ENCODE measurements around the gene KCNQ1OT1.

The KCNQ1OT1 gene

DNA sequence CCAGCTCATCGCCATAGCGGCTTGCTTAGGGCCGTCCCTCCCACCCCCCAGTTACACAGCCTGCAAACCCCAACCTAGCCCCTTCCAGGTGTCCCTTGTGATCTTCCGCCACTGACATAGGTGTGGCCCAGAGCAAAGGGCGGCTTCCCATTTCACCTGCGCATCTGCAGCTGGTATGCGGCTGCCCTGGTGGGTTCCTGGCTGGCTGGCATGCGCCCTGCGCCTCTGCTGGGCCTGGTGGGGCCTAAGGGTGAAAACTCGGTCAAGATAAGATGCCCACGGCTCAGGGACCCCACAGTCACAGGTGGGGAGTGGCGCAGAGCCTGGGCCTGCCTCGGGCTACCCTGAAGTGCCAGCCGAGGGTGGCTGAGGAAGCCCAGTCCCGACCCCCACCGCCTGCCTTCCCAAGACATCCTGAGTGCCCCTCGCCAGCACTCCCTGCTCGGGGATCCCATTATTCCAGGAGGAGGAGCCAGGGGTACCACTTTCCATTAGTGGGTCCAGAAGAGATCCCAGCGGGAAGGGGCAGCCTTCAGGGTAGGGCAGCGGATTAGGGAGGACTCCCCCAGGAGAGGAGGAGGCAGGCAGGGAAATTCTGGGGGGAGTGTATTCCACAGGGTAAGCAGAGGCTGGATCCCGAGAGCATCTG, 36.9 kb upstream of the KCNQ1OT1 start:
- DNase-seq = no peak

DNA sequence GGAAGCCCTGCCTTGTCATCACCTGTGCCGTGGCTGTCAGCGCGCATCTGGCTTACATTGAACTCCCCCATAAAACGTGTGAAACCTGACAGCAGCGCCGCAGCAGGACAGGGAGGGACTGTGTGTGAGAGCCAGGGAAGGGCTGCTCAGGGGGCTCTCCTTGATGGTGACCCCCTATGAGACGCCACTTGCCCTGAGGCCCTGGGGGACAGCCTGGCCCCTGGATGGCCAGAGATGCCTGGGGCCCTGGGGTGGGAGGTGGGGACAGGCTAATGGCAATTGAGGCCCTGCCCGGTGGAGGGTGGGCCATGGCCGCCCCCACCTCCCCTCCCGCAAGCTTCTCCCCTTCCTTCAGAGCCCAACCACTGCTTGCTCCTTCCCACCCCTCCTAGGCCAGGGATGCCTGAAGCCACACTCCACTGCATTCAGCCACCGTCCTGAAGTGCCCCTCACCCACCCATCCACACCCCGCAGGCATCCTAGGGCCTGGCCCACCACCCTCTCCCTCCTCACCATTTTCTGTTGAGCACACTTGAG, 35.3 kb upstream of the KCNQ1OT1 start:
- DNase-seq = no peak

DNA sequence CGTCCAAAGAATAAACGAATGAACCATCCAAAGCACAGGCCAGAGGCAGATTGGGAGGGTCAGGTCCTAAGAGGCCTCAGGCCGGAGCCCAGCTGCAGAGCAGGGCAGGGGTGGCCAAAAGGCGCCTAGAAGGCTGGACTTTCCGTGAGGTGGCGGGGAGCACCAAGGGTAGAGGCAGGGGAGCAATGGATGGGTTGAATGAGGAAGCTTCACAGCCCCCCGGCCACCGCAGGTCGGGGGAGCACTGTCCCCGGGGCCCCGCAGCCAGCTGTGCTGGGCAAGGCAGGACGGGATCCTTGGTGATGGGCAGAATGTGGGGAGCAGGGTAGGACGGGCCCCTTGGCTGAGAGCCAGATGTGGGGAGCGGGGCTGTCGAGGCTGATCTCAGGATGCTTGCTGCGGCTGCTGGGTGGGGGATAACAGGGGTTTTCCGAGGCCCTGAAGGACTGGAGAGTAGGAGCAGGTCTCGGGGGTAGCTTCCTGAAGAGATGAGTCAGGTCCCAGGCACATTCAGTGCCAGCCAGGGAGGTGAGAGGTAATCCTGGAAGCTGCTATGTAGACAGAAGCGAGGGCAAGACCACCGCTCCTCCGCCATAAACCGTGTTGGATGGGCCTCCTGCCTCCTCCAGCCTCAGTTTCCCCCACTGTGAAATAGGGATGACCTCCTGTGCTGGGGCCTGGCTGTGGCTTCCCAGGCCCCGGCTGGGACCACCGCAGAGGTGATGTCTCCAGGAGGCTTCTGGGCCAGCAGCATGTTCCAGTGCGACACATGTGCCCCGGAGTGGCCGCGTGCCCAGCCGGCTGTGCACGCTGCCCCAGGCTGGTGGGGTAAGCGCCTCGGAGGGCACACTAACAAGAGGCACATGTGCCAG, 34.6 kb upstream of the KCNQ1OT1 start:
- no peak for DNase-seq

DNA sequence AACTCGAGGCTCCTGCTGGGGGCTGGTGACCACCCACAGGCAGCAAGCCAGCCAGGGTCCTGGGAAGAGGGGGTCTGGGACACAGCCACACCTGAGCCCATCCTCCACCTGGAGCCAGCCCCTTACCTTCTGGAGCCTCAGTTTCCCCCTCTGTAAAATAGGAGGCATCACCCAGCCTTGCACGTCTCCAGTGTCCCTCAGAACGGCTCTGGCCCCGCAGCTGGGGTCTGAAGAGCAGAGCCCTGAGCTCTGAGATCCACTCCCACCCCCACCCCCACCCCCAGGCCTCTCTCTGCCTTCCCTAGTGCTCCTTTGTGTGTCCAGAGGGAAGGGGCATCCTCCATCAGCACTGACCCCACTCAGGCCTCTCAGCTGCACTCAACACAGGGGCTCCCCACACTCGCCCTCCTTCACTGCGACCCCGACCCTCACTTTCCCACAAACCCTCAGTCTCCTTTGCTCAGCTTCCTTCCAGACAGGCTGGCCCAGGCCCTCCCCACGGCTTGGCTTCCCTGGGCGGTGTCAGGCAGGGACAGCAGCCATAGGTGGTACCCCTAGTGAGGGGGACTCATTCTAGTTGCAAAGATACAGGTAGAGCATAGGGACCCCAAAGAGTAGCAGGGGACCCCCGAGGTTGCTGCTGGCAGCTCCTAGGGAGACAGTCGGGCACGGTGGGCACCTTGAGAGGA, 33.3 kb upstream of the KCNQ1OT1 start:
- DNase-seq = no peak

DNA sequence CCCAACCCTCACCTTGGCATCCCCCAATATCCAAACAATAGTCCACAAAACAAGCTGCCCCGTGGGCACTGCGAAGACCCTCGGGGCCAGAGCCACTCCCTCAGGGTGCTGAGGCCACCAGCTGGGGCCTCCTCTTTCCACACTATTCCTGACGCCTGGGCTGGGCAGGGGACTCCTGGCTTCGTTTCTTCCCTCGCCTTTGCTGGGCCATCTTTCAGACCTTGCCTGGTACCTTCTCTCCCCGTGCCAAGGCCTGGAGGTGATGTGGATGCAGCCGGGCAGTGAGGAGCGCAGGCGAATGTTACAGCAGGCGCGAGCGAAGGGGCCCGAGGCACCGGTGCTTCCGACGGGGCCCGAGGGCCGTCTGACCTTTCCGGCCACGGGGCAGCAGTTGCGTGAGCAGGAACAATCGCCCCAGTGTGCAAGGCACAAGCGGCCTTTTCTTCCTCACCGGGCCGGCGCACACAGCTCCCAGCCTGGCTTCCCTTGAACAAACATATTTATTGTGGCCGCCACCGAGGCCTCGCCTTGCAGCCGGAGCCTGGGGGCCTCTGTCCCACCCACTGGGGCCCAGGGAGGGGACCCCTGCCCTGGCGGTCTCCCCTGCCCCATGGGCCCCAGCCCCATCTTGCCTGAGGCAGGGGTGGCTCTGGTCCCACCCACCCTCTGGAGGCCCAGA, 32.6 kb upstream of the KCNQ1OT1 start:
- no peak for DNase-seq

DNA sequence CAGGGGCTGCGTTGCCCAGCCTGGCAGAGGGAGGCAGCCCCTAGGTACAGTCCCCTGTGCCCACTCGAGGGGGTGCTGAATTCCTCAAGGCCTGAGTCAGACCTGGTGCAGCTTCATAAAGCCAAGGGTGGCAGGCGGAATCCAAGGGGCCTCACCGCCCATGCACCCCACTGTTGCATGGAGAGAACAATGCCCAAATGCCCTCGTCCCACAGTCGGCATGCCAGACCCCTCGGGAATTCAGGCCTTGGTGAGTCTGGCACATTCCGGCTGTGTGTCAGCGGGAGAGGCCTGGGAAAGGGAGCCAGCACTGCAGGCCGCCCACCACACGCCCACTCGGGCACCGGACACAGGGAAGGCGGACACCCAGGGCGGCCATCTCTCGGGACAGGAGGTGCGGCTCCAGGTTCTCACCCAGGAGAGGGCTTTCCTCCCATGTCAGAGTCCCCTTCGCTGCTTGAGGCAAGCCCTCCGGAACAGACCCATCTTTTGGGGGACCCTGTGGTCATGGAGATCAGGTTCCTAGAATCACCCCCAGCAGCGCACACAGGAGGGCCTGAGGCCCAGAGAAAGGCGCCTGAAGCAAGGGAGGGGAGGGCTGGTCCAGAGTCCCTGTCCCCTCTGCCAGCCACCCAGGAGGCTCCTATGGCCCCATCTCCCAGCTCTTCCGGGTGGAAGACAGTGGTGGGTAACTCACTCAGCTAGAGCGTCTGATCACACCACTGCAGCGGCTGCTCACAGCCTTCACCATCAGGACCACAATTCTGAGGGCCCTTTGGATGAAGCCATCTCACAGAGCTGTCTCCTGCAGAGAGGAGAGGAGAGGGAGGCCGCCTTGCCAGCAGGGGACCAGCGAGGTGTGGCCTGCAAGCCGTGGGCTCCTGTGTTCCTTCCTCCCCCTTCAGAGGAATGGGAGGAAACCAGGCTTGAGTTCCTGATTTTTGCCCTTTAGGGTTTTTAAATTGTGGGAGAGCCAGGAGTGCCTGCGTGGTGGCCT, 31.6 kb upstream of the KCNQ1OT1 start:
- no peak for DNase-seq

DNA sequence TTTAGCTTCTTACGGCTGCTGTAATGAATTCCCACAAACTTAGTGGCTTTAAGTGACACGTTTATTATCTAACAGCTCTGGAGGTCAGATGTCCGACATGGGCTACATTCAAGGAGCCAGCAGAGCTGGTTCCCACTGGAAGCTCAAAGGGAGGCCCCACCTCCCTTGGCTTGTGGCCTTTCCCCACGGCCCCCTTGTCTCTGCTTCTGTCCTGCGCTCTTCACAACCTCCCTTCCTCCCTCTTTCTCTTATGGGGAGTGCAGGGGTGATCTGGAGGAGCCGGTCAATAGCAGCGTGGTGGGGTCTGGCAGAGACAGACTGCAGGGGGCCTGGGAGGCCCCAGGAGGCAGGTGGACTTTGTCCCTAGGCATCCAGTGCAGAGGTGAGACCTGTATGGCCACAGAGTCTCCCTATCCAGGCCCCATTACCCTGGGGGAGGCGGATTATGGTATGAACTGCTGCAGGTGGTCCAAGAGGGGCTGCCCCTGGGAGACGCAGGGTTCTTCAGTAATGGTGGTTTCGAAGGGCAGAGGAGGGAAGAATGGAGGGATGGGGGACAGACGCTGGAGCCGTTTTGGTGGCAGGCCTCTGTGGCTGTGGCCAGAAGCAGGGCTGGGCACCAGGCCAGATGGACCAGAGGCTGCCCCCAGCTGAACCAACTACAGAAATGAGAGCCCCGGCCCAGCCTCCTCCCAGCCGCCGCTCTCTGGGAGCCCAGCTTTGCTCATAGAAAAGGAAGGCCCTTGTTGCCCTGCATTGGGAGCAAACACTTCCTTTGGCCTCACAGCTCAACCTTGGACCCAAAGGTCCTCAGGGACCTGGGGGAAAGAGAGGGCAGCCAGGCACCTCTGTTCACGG, 30.7 kb upstream of the KCNQ1OT1 start:
- DNase-seq = no peak

DNA sequence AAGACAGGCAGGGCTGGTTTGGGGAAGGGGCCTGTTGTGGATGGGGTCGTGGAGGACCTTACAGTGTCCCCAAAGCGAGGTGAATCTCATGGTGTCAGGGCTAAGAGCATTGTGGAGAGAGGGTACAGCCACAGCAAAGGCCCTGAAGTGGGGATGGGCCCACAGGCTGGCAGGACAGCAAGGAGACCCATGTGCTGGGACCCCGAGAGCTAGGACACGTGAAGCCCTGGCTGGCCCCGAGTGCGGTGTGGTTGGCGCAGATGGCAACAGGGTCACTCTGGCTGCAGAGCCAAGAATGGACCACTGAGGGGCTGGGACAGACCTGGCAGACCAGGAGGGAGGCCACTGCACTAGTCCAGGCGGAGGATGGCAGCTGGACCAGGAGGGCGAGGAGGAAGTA, 30.0 kb upstream of the KCNQ1OT1 start:
- no peak for DNase-seq

DNA sequence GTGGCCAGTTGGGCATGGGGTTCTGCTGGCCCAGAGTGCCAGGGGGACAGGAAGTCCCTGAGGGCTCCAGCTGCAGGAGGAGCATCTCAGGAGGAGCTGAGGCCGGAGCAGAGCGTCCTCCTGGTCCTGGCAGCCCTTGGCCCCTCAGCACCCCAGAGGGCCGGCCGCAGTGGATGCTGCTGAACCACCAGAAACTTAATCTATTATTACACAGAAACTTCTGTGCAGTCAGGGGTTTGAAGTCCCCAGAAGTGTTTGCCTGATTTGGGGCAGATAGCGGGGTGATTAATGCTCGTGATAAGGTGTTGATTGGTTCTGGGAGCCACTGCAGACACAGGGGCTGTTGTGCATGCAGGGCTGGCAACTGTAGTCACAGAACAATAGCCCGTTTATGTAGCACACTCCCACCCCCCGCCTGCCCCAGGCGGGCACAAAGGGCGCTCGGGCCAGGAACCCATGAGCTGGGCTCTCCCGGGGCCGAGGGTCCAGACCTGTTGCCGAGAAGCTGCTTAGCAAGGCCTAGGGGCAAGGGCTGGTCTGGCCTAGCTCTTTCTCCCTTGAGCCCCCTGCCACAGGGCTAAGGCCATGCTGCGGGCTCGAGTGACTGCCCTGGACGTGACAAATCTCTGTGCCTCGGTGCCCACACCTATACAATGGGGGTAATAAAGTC, 29.0 kb upstream of the KCNQ1OT1 start:
- no peak for DNase-seq

DNA sequence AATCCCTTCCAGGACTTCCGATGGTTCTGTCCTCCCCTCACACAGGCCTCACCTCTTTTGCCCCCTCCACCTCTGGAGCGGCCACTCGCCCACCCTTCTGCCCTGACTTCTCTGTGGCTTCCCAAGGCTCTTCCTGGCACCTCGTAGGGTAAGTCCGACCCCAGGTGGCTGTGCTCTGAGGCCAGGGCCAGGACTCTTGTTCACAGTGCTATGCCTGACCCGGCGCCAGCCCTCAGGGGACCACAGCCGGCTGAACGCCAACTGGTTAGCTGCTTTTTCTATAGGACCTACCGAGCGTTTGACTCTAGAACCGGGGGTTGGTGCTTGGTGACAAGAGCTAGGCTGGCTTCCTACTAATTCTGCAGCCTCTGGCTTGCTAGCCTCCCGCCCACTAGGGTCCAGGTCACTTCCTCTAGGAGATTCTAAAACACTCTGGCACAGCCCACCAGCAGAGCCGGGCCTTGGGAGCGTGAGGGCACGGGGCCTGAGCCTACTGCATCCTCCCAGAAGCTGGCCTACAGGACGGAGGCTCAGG, 28.4 kb upstream of the KCNQ1OT1 start:
- no peak for DNase-seq

DNA sequence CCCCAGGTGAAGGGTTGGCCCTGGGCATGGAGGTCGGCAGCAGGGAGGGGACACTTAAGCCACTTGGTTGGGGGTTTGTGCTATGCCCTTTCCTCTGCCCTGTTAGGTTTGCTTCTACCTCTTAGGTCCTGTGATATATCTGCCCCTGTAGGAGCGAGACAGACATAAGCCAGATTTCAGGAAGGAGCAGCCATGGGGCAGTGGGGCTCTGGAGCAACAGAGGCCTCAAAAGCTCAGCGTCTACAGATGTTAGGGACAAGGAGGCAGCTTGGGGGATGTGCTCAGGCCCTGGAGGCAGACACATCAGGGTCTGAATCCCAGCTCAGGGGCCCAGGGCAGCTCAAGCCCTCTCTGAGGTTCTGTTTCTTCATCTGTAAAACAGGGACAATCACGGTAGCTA, 27.2 kb upstream of the KCNQ1OT1 start:
- DNase-seq = no peak

DNA sequence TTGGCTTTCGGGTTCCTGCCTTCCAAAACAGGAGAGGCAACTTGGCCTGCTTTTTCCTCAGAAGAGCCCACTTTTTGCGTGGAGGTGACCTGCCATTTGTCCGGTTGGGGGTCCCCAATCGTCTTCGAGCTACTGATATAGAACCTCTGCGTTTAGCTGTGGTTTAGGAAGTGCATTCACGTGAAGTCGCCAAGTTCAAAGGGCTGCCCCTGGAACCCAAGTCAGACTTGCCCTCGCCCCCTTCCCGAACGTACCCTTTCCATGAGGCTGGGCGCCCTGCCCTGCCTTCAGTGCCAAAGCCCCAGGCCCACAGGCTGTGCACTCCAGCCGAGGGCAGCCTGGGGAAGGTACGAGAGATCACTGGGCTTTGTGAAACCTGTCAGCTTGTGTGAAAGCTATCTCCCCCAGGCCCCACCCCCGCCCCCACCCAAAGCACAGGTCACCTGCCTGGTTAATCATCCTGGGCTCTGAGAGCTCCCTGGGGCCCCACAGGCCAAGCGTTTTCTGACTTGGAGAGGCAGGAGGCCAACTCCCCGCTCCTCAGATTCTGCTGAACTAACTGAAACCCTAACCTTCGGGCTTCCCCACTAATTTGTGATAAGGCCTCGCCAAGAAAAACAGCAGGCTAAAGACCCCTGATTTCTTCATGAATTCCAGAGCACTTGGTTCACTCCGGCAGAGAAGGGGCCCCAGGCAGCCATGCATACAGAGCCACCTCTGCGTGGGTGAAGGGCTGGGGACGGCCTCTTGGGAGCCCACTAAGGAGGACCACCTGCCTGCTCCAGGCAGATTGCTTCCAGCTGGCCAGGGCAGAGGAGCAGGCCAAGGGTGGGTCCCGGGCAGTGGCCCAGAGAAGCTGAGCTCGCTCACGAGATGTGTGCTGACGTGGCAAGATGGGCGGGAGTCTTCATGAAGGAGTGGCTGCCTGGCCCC, 25.8 kb upstream of the KCNQ1OT1 start:
- no peak for DNase-seq

DNA sequence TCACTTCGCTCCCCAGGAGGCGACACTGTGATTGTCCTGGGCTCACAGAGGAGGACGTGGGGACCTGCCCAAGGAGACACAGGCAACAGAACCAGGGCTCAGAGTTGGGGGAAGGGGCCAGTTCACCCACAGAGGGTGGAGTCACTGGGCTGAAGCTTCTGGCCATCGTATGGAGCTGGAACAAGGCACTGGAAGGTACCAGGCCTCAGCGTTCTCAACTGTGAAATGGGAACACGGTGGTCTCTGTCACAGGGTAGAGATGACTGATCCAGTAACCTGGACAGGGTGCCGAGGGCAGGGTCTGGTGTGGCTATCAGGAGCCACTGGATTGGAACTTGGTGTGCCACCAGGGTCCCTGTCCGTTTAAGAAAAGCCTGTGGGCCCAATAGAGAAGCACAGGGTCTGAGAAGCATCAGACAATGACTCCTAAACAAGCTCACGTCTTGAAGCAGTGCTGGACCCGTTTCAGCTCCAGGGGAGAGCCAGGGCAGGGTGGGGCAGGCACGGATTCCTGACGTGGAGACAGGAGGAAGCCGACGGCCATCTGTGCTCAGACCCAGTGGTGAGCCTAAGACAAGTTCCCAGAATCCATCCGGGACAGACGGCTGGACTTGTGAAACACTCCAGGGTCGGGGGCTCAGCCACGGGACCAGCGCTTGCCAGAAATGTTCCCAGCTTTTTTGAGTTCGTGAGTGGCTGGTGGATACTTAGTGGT, 25.0 kb upstream of the KCNQ1OT1 start:
- DNase-seq = no peak

DNA sequence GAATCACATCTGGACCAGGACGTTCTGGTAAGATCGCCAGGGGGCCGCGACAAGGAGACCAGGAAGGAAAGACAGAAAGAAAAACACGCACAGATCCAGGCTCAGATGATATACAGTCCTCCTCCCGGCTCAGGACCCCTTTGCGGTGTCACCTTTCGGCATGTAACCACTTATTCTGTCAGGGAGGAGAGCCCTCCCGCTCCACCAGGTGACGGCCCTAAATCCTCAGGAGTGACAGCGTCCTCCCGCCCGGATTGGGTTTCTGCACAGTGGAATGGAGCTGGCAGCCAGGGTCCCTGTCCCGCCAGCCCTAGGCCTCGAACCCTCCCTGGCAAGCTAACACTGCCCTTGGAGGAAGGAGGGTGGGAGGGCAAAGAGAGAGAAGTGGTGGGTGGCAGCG, 24.3 kb upstream of the KCNQ1OT1 start:
- DNase-seq = no peak

DNA sequence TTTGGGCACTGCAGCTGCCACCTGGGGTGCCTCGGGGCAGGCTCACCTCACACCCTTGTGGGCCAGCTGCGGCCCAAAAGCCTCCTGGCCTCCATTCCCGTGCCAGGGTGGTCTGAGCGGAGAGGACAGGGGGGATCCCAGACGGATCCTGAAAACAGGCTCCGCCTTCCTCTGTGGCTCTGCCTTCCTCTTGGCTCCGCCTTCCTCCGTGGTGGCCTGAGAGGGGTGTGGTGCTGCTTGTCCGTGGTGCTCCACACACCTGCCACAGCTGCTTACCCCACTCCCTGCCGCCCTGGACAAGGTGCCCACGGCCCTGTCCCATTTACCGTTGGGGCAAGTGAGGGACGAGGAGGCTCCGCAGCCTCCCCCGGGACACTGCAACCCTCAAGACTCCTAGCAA, 23.2 kb upstream of the KCNQ1OT1 start:
- no peak for DNase-seq

DNA sequence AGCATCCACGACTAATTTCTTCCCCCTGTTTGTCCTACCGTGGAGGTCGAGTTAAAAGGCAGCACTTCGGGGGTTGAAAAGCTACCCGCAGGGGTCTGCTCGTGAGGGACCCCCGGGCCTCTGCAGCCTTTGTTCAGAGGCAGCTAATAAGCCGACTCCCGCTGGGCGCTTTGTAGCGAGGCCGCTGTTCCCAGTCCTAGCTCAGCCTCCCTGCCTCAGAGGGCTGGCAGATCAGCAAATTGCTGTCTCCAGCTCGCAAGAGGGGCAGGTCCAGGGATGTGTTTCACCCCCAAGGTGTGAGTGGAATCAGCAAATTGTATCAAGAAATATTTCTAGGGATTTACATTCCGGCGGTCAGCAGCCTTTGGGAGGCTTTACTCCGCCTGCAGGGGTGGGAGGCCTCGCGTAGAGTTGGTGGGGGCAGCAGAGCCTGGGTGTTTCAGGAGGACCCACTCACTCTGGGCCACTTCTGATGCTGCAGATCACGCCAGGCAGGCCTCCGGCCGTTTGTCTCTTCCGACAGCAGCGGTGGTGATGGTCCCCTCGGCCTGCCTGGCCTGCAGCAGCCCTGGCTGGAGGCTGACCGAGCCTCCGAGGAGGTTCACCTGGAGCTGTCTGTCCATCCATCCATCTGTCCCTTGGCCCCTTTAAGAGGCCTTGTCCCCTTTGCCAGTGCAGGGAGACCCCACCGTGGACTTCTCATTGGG, 21.6 kb upstream of the KCNQ1OT1 start:
- no peak for DNase-seq

DNA sequence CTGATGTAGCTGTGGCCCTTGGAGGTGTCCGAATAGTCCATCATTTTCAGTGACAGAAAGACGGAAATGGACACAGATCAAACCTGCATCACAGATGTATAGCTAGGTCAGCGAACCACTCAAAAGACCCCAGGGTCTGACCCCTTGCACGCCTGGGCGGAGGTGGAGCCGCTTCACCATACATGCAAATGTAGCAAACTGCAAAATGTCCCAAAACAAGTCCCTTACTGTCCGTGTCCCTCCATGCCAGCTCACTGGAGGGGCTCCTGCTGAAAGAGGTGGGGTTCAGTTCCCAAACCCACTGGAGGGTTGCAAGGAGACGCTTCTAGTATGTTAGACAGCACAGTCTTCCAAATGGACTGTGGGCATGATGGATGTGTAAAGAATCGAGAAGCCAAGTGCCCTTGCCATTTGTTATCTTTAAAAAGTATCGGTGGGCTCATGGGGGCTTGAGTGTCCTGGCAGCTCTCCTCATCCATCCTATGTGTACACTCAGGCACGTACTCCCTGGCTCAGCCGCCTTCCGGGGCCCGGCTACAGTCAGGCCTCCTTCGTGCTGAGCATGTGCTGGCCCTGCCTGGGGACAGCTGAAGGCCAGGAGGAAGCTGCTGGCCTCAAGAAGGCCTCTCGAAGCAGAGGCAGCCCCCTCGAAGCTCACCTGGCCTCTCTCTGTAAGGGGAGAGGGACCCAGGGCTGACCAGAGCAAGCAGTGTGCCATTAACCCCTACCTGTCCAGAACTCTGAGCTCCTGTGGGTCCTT, 20.2 kb upstream of the KCNQ1OT1 start:
- no peak for DNase-seq
